HL-60 (cell line): Measurements from ENCODE around the gene SDCBP2.

ENCODE experiments used
- DNase-seq, 2 experiments: peaks; one replicate each; pipeline ENCODE4 v3.0.0-alpha.2; 2010 to 2020; ENCODE audit warnings: low read depth in 1 of 2, low spot score in 1 of 2
- H3K27ac ChIP-seq: fragments of 250-450 bp; sonication (Bioruptor Pico); replicated peaks from 2 replicates; pipeline ENCODE4 v1.5.1; 2020; ENCODE audit warnings: mild to moderate bottlenecking, moderate library complexity
- H3K27me3 ChIP-seq: fragments of 250-450 bp; sonication (Bioruptor Pico); 2 replicates; pipeline ENCODE4 v1.5.1; 2021; ENCODE audit warnings: mild to moderate bottlenecking, moderate library complexity; ENCODE audit not compliant: insufficient read depth, poor library complexity, severe bottlenecking
- H3K4me3 ChIP-seq: replicated peaks from 2 replicates; pipeline ENCODE4 v1.5.1; 2011; ENCODE audit warnings: mild to moderate bottlenecking, control low read depth, low read length; ENCODE audit not compliant: insufficient read depth
- CTCF ChIP-seq: IDR thresholded peaks from one replicate; pipeline ENCODE4 v1.5.1; 2011; ENCODE audit warnings: low read length, control low read depth, inconsistent platforms; ENCODE audit not compliant: insufficient read depth
- GABPA ChIP-seq: IDR thresholded peaks from 2 replicates; pipeline ENCODE4 v1.6.1; 2012; ENCODE audit warnings: low read depth
- POLR2AphosphoS5 ChIP-seq: IDR thresholded peaks from 2 replicates; pipeline ENCODE4 v1.6.1; 2012; ENCODE audit warnings: low read depth
- REST ChIP-seq: IDR thresholded peaks from 2 replicates; pipeline ENCODE4 v1.6.1; 2012; ENCODE audit warnings: low read depth; ENCODE audit not compliant: insufficient replicate concordance
- SPI1 ChIP-seq: IDR thresholded peaks from 2 replicates; pipeline ENCODE4 v1.6.1; 2012; ENCODE audit warnings: low read depth, mild to moderate bottlenecking, borderline replicate concordance

The SDCBP2 gene

GRCh38 chr20:1286267-1287024 is 42.5 kb downstream of the SDCBP2 start:
- no peak for DNase-seq
- Histone ChIP-seq H3K27ac (no peak overlapping the region), H3K4me3 (no peak overlapping the region), H3K27me3 (no peaks in the 10 kb centered on the region)
- TF ChIP-seq GABPA, result no peak
- TF ChIP-seq CTCF, result no peak
- no peak for TF ChIP-seq POLR2AphosphoS5
- no peak for TF ChIP-seq REST
- TF ChIP-seq SPI1, result no peak

GRCh38 chr20:1283522-1284510 is 45.1 kb downstream of the SDCBP2 start:
- TF ChIP-seq SPI1, result no peak
- no peak for TF ChIP-seq REST
- no peak for TF ChIP-seq POLR2AphosphoS5
- no peak for TF ChIP-seq GABPA
- no peak for TF ChIP-seq CTCF
- DNase-seq, result no peak
- no peak overlapping the region for H3K4me3 ChIP-seq
- H3K27ac ChIP-seq, result no peak overlapping the region
- H3K27me3 ChIP-seq, result no peaks in the 10 kb centered on the region

- H3K27me3 ChIP-seq, result no peaks in the 10 kb centered on the region
- no peak for DNase-seq
- H3K27ac ChIP-seq, result no peak overlapping the region
- TF ChIP-seq GABPA, result no peak
- TF ChIP-seq REST, result no peak
- no peak for TF ChIP-seq CTCF
- no peak for TF ChIP-seq POLR2AphosphoS5
- TF ChIP-seq SPI1, result no peak
- no peak overlapping the region for H3K4me3 ChIP-seq
These were observed 46.0 kb downstream of the SDCBP2 start for GRCh38 chr20:1282966-1283365.
